BE2C (cell line): ENCODE data around the gene MYBPHL.

Experiments
- DNase-seq: peaks from one replicate; pipeline ENCODE4 v3.0.0-alpha.2; 2020
- H3K27me3 ChIP-seq: fragments of 250-450 bp; sonication (Bioruptor Pico); 2 replicates; pipeline ENCODE4 v1.5.1; 2020; ENCODE audit warnings: mild to moderate bottlenecking
- H3K36me3 ChIP-seq: fragments of 250-450 bp; sonication (Bioruptor Pico); 2 replicates; pipeline ENCODE4 v1.5.1; 2020; ENCODE audit warnings: mild to moderate bottlenecking
- H3K4me1 ChIP-seq: fragments of 250-450 bp; sonication (Bioruptor Pico); 2 replicates; pipeline ENCODE4 v1.5.1; 2020
- H3K4me3 ChIP-seq: 2 replicates; pipeline ENCODE4 v1.5.1; 2011; ENCODE audit warnings: low read depth, low read length
- H3K9me3 ChIP-seq: fragments of 250-450 bp; sonication (Bioruptor Pico); 2 replicates; pipeline ENCODE4 v1.5.1; 2020
- TF ChIP-seq, protein P1 (sequence below): IDR thresholded peaks from 2 replicates; pipeline ENCODE4 v1.5.1; 2012; ENCODE audit warnings: mild to moderate bottlenecking, low read depth, low read length

The MYBPHL gene

GRCh38 chr1:109269212-109269980 lies 37.4 kb downstream of the MYBPHL start:
- Histone ChIP-seq H3K4me3 (no peak overlapping the region), H3K4me1 (no peaks in the 10 kb centered on the region), H3K27me3 (no peaks in the 10 kb centered on the region), H3K36me3 (no peaks in the 10 kb centered on the region; the same call in none of the 2 replicates), H3K9me3 (no peaks in the 10 kb centered on the region)
- DNase-seq = peak; percentile 6
- TF ChIP-seq, protein P1, sequence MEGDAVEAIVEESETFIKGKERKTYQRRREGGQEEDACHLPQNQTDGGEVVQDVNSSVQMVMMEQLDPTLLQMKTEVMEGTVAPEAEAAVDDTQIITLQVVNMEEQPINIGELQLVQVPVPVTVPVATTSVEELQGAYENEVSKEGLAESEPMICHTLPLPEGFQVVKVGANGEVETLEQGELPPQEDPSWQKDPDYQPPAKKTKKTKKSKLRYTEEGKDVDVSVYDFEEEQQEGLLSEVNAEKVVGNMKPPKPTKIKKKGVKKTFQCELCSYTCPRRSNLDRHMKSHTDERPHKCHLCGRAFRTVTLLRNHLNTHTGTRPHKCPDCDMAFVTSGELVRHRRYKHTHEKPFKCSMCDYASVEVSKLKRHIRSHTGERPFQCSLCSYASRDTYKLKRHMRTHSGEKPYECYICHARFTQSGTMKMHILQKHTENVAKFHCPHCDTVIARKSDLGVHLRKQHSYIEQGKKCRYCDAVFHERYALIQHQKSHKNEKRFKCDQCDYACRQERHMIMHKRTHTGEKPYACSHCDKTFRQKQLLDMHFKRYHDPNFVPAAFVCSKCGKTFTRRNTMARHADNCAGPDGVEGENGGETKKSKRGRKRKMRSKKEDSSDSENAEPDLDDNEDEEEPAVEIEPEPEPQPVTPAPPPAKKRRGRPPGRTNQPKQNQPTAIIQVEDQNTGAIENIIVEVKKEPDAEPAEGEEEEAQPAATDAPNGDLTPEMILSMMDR = no peak

- Histone ChIP-seq H3K36me3 (no peaks in the 10 kb centered on the region; the same call in 1 of the 2 replicates), H3K4me3 (no peak overlapping the region), H3K4me1 (no peaks in the 10 kb centered on the region), H3K27me3 (no peaks in the 10 kb centered on the region), H3K9me3 (no peaks in the 10 kb centered on the region)
- TF ChIP-seq, protein P1 = no peak
- peak; percentile 6 for DNase-seq
Observed at GRCh38 chr1:109268431-109269211, 38.2 kb downstream of the MYBPHL start.

- Histone ChIP-seq H3K4me1 (no peaks in the 10 kb centered on the region), H3K27me3 (no peaks in the 10 kb centered on the region), H3K9me3 (no peaks in the 10 kb centered on the region), H3K4me3 (no peak overlapping the region), H3K36me3 (no peaks in the 10 kb centered on the region; the same call in 1 of the 2 replicates)
- peak; percentile 7 for DNase-seq
- TF ChIP-seq, protein P1 = no peak
Observed at GRCh38 chr1:109267743-109268300, 39.0 kb downstream of the MYBPHL start.

DNA sequence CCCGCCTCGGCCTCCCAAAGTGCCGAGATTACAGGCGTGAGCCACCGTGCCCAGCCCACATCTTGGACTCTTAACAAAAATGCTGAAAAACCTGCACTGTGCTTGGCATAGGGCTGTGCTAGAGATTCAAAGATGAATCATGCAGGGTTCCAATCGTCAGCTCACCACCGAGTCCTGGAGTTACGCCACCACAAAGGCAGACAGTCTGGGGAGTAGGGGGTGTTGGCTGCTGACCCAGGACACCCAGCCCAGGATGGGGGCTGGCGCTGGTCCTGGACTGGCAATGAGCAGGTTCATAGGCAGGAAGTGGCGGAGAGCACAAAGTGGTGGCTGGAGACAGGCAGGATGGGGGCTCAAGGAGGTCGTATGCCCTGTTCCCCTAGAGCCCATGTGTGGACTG lies 39.8 kb downstream of the MYBPHL start:
- H3K4me3 ChIP-seq = no peak overlapping the region
- no peaks in the 10 kb centered on the region for H3K27me3 ChIP-seq
- no peak for DNase-seq
- TF ChIP-seq, protein P1 = no peak
- no peaks in the 10 kb centered on the region; the same call in 1 of the 2 replicates for H3K36me3 ChIP-seq
- H3K4me1 ChIP-seq = no peaks in the 10 kb centered on the region
- H3K9me3 ChIP-seq = no peaks in the 10 kb centered on the region

DNA sequence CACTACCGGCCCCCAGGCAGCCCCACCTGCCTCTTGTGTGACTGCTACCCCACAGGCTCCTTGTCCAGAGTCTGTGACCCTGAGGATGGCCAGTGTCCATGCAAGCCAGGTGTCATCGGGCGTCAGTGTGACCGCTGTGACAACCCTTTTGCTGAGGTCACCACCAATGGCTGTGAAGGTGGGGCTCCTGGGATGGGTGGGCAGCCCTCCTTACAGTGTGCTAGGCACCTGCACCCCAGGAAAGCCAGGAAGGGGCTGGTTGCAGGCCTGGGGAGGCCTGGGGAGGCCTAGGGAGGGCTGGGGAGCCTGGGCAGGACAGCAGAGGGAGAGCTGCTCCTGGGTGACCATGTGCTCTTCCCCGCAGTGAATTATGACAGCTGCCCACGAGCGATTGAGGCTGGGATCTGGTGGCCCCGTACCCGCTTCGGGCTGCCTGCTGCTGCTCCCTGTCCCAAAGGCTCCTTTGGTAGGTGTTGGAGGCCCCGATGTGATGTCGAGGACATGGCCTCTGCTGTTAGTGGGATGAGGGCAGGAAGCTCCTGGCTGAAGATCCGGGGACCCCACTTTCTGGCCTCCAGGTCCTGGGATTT lies 41.0 kb downstream of the MYBPHL start:
- H3K27me3 ChIP-seq = no peaks in the 10 kb centered on the region
- H3K4me3 ChIP-seq = no peak overlapping the region
- no peaks in the 10 kb centered on the region for H3K9me3 ChIP-seq
- no peak for DNase-seq
- no peaks in the 10 kb centered on the region for H3K4me1 ChIP-seq
- no peaks in the 10 kb centered on the region; the same call in 1 of the 2 replicates for H3K36me3 ChIP-seq
- TF ChIP-seq, protein P1 = no peak
